Dedifferentiated amniotic fluid mesenchymal stem cell (primary cell): ENCODE results near the gene ORC6.
A peak's percentile ranks its signal among the peaks of the same experiment; 100 is the strongest.
"Not testable (repeated sequence)": the region's sequence is repeated elsewhere in the genome, so short reads cannot be mapped to it uniquely, and the experiment has no call there.

Source experiments
- DNase-seq: peaks from one replicate; pipeline ENCODE4 v3.0.0-alpha.2; 2016; ENCODE audit errors: extremely low spot score

Gene ORC6

GRCh38 chr16:46689365-46690280 lies at the start of gene ORC6:
ORC6 (plus strand) TSS chr16:46689659; CDS start chr16:46689706, 47 bp downstream.
- DNase-seq: peak; percentile 96

- DNase-seq: no peak
Measured at GRCh38 chr16:46648656-46649055, 40.8 kb upstream of the ORC6 start.

- no peak for DNase-seq
Measured at GRCh38 chr16:46649588-46650253, 39.7 kb upstream of the ORC6 start.

- no peak for DNase-seq
Measured at GRCh38 chr16:46650254-46650623, 39.2 kb upstream of the ORC6 start.

GRCh38 chr16:46651305-46651704 lies 38.2 kb upstream of the ORC6 start:
- DNase-seq: no peak

- DNase-seq: no peak
Measured at GRCh38 chr16:46658925-46659324, 30.5 kb upstream of the ORC6 start.

- DNase-seq: no peak
Measured at GRCh38 chr16:46662123-46662522, 27.3 kb upstream of the ORC6 start.

- DNase-seq: no peak
Measured at GRCh38 chr16:46673320-46674013, 16.0 kb upstream of the ORC6 start.

GRCh38 chr16:46677943-46678342 lies 11.5 kb upstream of the ORC6 start:
- not testable (repeated sequence) for DNase-seq

- not testable (repeated sequence) for DNase-seq
Measured at GRCh38 chr16:46681867-46682266, 7.6 kb upstream of the ORC6 start.

GRCh38 chr16:46686815-46687473 lies 2.5 kb upstream of the ORC6 start:
- no peak for DNase-seq

GRCh38 chr16:46687486-46687885 lies 2.0 kb upstream of the ORC6 start:
- DNase-seq: no peak

GRCh38 chr16:46688101-46688653 lies 1.3 kb upstream of the ORC6 start:
- DNase-seq: no peak

- DNase-seq: peak; percentile 99
Measured at GRCh38 chr16:46688654-46689364, 650 bp upstream of the ORC6 start, which contains the start of gene VPS35. VPS35 (minus strand) TSS chr16:46689178; CDS start chr16:46689133, 45 bp downstream.

GRCh38 chr16:46690281-46691178 lies 1.1 kb downstream of the ORC6 start:
- no peak for DNase-seq

GRCh38 chr16:46691726-46692125 lies 2.3 kb downstream of the ORC6 start:
- no peak for DNase-seq

GRCh38 chr16:46693598-46693997 lies 4.1 kb downstream of the ORC6 start:
- no peak for DNase-seq

GRCh38 chr16:46695937-46696336 lies 6.5 kb downstream of the ORC6 start:
- DNase-seq: no peak

GRCh38 chr16:46696957-46697356 lies 7.5 kb downstream of the ORC6 start:
- no peak for DNase-seq

GRCh38 chr16:46700048-46700447 lies 10.6 kb downstream of the ORC6 start:
- DNase-seq: no peak
